ENCODE results near the gene GIPC2. TPM values are rescaled to one million over a fixed set of nuclear protein-coding genes. Genes with fewer than 3 reads are reported as not detected.
A peak's percentile ranks its signal among the peaks of the same experiment; 100 is the strongest.

GIPC2 gene
- total and polyA plus RNA-seq, 2 donors (not counting 3 experiments of a cell fraction or from before 2014, with no cell fraction given), result 2.8 to 9.6 TPM

DNA sequence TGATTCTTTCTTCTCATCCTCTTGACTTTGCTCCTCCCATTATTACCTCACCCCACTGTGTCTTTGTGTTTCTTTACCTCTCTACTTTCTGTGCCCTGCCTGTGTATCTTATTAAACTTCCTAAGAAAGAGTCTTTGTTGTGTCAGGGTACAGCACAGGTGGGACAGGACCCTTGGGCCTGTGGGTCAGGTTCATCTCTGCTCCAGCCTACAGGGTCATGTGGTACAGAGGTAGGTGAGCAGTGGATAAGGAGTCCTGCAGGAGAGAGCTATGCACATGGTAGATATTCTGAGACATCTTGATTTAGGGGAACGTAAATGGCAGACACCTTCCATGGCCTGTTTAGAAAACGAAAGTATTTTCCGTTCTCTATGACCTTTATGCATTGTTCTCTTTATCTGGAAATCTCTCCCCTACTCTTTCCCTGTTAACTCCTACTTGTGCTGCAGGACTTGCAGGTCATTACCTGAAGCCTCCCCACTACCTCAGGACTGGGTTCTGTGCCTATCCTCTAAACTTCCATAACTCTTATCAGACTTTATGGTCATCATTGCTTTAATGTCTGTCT, 9.9 kb downstream of the GIPC2 start:
- dilution Hi-C loops (cut with MboI; ENCODE audit: extremely low pct_ligation_motif_present, low sequenced_read_pairs) (no loop called here), intact Hi-C loops (cut with micrococcal nuclease) (no loop called here)
- Histone ChIP-seq H3K36me3 (ENCODE audit: control insufficient read depth in 2 of 2, extremely low read depth in 1 of 2, insufficient read depth in 2 of 2, low read length in 2 of 2) (no peaks in the 10 kb centered on the region), H3K4me3 (replicated peaks in 1 of 3; ENCODE audit: insufficient read depth in 1 of 3, low read depth in 1 of 3, low read length in 3 of 3) (peak overlapping the region in 1 of 3 experiments; percentile 11), H3K9me3 (replicated peaks; ENCODE audit: control insufficient read depth, insufficient read depth, low read length) (no peaks in the 10 kb centered on the region), H2AFZ (ENCODE audit: low read depth, low read length) (peak overlapping the region; percentile 79), H3K27ac (ENCODE audit: insufficient read depth, low read depth, low read length) (no peak overlapping the region), H3K9me1 (replicated peaks; ENCODE audit: control insufficient read depth, extremely low read depth, insufficient read depth, low read length) (no peaks in the 10 kb centered on the region), H3K27me3 (ENCODE audit: control insufficient read depth in 2 of 2, insufficient read depth in 2 of 2, low read length in 2 of 2) (no peaks in the 10 kb centered on the region), H3K9ac (replicated peaks; ENCODE audit: extremely low read depth, insufficient read depth, low read length) (no peak overlapping the region), H4K20me1 (replicated peaks; ENCODE audit: control insufficient read depth, extremely low read depth, insufficient read depth, low read length) (no peaks in the 10 kb centered on the region), H3K4me1 (ENCODE audit: control insufficient read depth, extremely low read depth, insufficient read depth, low read length) (peaks cover 25% of the 10 kb centered on the region), H3K79me2 (ENCODE audit: control insufficient read depth, insufficient read depth, low read length) (no peaks in the 10 kb centered on the region), H3K4me2 (ENCODE audit: insufficient read depth, low read length) (peak overlapping the region; percentile 80)
- BruUV-seq (replicated peaks), result no TSS peak
- TF ChIP-seq MAX (IDR thresholded peaks at IDR 0.05; ENCODE audit: insufficient read depth, insufficient read length) (no peak), GATA2 (IDR thresholded peaks at IDR 0.05; ENCODE audit: insufficient read depth, insufficient read length, low read depth, low read length) (peak; percentile 57)
- DNase-seq (ENCODE audit: low read depth, low spot score) (peak; percentile 55), FAIRE-seq (no peak)
- ChIA-PET CTCF (interaction anchor here (1.4 kb wide), 1 partner anchor 15 kb away, joined by 4 read pairs; no protein-coding TSS in a partner anchor), POLR2A (interaction anchor here (2.7 kb wide), 1 partner anchor 51 kb away, joined by 16 read pairs; the partner anchor contains the start of gene DNAJB4)

DNA sequence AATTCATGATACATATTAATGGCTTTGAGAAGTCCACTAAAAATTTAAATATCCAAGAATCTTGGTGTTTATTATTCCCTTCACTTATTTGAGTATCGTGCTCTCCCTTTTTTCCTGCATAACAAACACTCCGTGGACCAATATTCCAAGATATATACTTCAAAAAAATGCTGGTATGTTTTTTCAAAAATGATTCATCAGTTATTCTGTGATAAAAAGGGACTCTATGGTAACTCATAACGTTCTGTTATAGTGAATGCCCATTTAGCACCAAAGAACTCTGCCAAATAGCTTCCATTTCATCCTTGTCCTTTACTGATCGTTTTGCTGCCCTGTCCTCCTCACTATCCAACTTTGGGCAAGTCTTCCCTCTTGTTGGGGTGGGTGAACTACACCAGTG, 12.9 kb downstream of the GIPC2 start:
- no peaks in the 10 kb centered on the region for H4K20me1 ChIP-seq (replicated peaks; ENCODE audit: control insufficient read depth, extremely low read depth, insufficient read depth, low read length)
- POLR2A ChIA-PET, result no interaction called here
- no peaks in the 10 kb centered on the region for H3K9me1 ChIP-seq (replicated peaks; ENCODE audit: control insufficient read depth, extremely low read depth, insufficient read depth, low read length)
- no peaks in the 10 kb centered on the region for H3K79me2 ChIP-seq (ENCODE audit: control insufficient read depth, insufficient read depth, low read length)
- H3K27ac ChIP-seq (ENCODE audit: insufficient read depth, low read depth, low read length), result no peak overlapping the region
- no peak for TF ChIP-seq POLR2A (IDR thresholded peaks at IDR 0.05; ENCODE audit: low read depth, low read length)
- TF ChIP-seq POLR2AphosphoS5 (IDR thresholded peaks at IDR 0.05; ENCODE audit: insufficient read depth, low read depth, low read length), result no peak
- TF ChIP-seq JUN (IDR thresholded peaks at IDR 0.05; ENCODE audit: borderline replicate concordance, insufficient read depth, insufficient read length, low read depth), result no peak
- no peak for TF ChIP-seq EZH2 (IDR thresholded peaks at IDR 0.05; ENCODE audit: borderline replicate concordance, low read depth, low read length, severe bottlenecking)
- TF ChIP-seq, protein P1, sequence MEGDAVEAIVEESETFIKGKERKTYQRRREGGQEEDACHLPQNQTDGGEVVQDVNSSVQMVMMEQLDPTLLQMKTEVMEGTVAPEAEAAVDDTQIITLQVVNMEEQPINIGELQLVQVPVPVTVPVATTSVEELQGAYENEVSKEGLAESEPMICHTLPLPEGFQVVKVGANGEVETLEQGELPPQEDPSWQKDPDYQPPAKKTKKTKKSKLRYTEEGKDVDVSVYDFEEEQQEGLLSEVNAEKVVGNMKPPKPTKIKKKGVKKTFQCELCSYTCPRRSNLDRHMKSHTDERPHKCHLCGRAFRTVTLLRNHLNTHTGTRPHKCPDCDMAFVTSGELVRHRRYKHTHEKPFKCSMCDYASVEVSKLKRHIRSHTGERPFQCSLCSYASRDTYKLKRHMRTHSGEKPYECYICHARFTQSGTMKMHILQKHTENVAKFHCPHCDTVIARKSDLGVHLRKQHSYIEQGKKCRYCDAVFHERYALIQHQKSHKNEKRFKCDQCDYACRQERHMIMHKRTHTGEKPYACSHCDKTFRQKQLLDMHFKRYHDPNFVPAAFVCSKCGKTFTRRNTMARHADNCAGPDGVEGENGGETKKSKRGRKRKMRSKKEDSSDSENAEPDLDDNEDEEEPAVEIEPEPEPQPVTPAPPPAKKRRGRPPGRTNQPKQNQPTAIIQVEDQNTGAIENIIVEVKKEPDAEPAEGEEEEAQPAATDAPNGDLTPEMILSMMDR (IDR thresholded peaks at IDR 0.05; ENCODE audit: extremely low read depth in 1 of 2, insufficient read depth in 1 of 2, low read depth in 1 of 2, low read length in 2 of 2), result no peak
- TF ChIP-seq MAX (IDR thresholded peaks at IDR 0.05; ENCODE audit: insufficient read depth, insufficient read length), result no peak
- no peak for TF ChIP-seq MYC (IDR thresholded peaks at IDR 0.05; ENCODE audit: low read depth, low read length)
- TF ChIP-seq GATA2 (IDR thresholded peaks at IDR 0.05; ENCODE audit: insufficient read depth, insufficient read length, low read depth, low read length), result no peak
- no peak for TF ChIP-seq FOS (IDR thresholded peaks at IDR 0.05; ENCODE audit: borderline replicate concordance, insufficient read depth, low read length)
- H3K9ac ChIP-seq (replicated peaks; ENCODE audit: extremely low read depth, insufficient read depth, low read length), result no peak overlapping the region
- H3K4me3 ChIP-seq (replicated peaks in 1 of 3; ENCODE audit: insufficient read depth in 1 of 3, low read depth in 1 of 3, low read length in 3 of 3), result no peak overlapping the region
- no peaks in the 10 kb centered on the region for H3K9me3 ChIP-seq (replicated peaks; ENCODE audit: control insufficient read depth, insufficient read depth, low read length)
- CTCF ChIA-PET, result interaction anchor here (0.9 to 2.5 kb wide), 3 partner anchors 12 to 56 kb away, joined by 3 to 8 read pairs (median 3); no protein-coding TSS in a partner anchor
- peak overlapping the region; percentile 70 for H2AFZ ChIP-seq (ENCODE audit: low read depth, low read length)
- FAIRE-seq, result no peak
- DNase-seq (ENCODE audit: low read depth, low spot score), result no peak
- intact Hi-C loops (cut with micrococcal nuclease) (no loop called here), dilution Hi-C loops (cut with MboI; ENCODE audit: extremely low pct_ligation_motif_present, low sequenced_read_pairs) (no loop called here)
- H3K27me3 ChIP-seq (ENCODE audit: control insufficient read depth in 2 of 2, insufficient read depth in 2 of 2, low read length in 2 of 2), result no peaks in the 10 kb centered on the region
- no peak overlapping the region for H3K4me2 ChIP-seq (ENCODE audit: insufficient read depth, low read length)
- H3K4me1 ChIP-seq (ENCODE audit: control insufficient read depth, extremely low read depth, insufficient read depth, low read length), result peaks cover 16% of the 10 kb centered on the region
- no TSS peak for BruUV-seq (replicated peaks)
- no peaks in the 10 kb centered on the region for H3K36me3 ChIP-seq (ENCODE audit: control insufficient read depth in 2 of 2, extremely low read depth in 1 of 2, insufficient read depth in 2 of 2, low read length in 2 of 2)
